HL-60 (cell line): Measurements from ENCODE around the gene NDUFA8.
"Not testable (repeated sequence)": the region's sequence is repeated elsewhere in the genome, so short reads cannot be mapped to it uniquely, and the experiment has no call there.

Experiments used
- DNase-seq, 2 experiments: peaks; one replicate each; pipeline ENCODE4 v3.0.0-alpha.2; 2010 to 2020; ENCODE audit warnings: low read depth in 1 of 2, low spot score in 1 of 2
- H3K27ac ChIP-seq: fragments of 250-450 bp; sonication (Bioruptor Pico); replicated peaks from 2 replicates; pipeline ENCODE4 v1.5.1; 2020; ENCODE audit warnings: mild to moderate bottlenecking, moderate library complexity
- H3K27me3 ChIP-seq: fragments of 250-450 bp; sonication (Bioruptor Pico); 2 replicates; pipeline ENCODE4 v1.5.1; 2021; ENCODE audit warnings: mild to moderate bottlenecking, moderate library complexity; ENCODE audit not compliant: insufficient read depth, poor library complexity, severe bottlenecking
- H3K4me3 ChIP-seq: replicated peaks from 2 replicates; pipeline ENCODE4 v1.5.1; 2011; ENCODE audit warnings: mild to moderate bottlenecking, control low read depth, low read length; ENCODE audit not compliant: insufficient read depth
- GABPA ChIP-seq: IDR thresholded peaks from 2 replicates; pipeline ENCODE4 v1.6.1; 2012; ENCODE audit warnings: low read depth
- POLR2AphosphoS5 ChIP-seq: IDR thresholded peaks from 2 replicates; pipeline ENCODE4 v1.6.1; 2012; ENCODE audit warnings: low read depth
- SPI1 ChIP-seq: IDR thresholded peaks from 2 replicates; pipeline ENCODE4 v1.6.1; 2012; ENCODE audit warnings: low read depth, mild to moderate bottlenecking, borderline replicate concordance
- TF ChIP-seq, protein P1 (sequence below): IDR thresholded peaks from 2 replicates; pipeline ENCODE4 v1.6.1; 2012; ENCODE audit warnings: low read depth; ENCODE audit not compliant: insufficient replicate concordance
- TF ChIP-seq, protein P2 (sequence below): IDR thresholded peaks from one replicate; pipeline ENCODE4 v1.5.1; 2011; ENCODE audit warnings: low read length, control low read depth, inconsistent platforms; ENCODE audit not compliant: insufficient read depth

The NDUFA8 gene

DNA sequence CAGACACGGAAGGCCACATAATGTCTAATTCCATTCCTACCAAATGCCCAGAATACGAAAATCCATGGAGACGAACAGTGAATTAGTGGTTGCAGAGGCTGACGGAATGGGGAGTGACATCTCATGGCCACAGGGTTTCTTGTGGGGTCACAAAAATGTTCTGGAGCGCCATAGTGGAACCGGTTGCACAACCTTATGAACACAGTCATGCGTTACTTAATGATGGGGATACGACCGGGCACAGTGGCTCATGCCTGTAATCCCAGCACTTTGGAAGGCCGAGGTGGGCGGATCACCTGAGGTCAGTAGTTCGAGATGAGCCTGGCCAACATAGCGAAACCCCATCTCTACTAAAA lies 40.4 kb downstream of the NDUFA8 start:
- TF ChIP-seq, protein P1, sequence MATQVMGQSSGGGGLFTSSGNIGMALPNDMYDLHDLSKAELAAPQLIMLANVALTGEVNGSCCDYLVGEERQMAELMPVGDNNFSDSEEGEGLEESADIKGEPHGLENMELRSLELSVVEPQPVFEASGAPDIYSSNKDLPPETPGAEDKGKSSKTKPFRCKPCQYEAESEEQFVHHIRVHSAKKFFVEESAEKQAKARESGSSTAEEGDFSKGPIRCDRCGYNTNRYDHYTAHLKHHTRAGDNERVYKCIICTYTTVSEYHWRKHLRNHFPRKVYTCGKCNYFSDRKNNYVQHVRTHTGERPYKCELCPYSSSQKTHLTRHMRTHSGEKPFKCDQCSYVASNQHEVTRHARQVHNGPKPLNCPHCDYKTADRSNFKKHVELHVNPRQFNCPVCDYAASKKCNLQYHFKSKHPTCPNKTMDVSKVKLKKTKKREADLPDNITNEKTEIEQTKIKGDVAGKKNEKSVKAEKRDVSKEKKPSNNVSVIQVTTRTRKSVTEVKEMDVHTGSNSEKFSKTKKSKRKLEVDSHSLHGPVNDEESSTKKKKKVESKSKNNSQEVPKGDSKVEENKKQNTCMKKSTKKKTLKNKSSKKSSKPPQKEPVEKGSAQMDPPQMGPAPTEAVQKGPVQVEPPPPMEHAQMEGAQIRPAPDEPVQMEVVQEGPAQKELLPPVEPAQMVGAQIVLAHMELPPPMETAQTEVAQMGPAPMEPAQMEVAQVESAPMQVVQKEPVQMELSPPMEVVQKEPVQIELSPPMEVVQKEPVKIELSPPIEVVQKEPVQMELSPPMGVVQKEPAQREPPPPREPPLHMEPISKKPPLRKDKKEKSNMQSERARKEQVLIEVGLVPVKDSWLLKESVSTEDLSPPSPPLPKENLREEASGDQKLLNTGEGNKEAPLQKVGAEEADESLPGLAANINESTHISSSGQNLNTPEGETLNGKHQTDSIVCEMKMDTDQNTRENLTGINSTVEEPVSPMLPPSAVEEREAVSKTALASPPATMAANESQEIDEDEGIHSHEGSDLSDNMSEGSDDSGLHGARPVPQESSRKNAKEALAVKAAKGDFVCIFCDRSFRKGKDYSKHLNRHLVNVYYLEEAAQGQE: no peak
- TF ChIP-seq, protein P2, sequence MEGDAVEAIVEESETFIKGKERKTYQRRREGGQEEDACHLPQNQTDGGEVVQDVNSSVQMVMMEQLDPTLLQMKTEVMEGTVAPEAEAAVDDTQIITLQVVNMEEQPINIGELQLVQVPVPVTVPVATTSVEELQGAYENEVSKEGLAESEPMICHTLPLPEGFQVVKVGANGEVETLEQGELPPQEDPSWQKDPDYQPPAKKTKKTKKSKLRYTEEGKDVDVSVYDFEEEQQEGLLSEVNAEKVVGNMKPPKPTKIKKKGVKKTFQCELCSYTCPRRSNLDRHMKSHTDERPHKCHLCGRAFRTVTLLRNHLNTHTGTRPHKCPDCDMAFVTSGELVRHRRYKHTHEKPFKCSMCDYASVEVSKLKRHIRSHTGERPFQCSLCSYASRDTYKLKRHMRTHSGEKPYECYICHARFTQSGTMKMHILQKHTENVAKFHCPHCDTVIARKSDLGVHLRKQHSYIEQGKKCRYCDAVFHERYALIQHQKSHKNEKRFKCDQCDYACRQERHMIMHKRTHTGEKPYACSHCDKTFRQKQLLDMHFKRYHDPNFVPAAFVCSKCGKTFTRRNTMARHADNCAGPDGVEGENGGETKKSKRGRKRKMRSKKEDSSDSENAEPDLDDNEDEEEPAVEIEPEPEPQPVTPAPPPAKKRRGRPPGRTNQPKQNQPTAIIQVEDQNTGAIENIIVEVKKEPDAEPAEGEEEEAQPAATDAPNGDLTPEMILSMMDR: no peak
- TF ChIP-seq POLR2AphosphoS5: no peak
- no peak for TF ChIP-seq SPI1
- TF ChIP-seq GABPA: no peak
- H3K27ac ChIP-seq: no peak overlapping the region
- no peak overlapping the region for H3K4me3 ChIP-seq
- no peak for DNase-seq
- peaks cover 2% of the 10 kb centered on the region for H3K27me3 ChIP-seq

DNA sequence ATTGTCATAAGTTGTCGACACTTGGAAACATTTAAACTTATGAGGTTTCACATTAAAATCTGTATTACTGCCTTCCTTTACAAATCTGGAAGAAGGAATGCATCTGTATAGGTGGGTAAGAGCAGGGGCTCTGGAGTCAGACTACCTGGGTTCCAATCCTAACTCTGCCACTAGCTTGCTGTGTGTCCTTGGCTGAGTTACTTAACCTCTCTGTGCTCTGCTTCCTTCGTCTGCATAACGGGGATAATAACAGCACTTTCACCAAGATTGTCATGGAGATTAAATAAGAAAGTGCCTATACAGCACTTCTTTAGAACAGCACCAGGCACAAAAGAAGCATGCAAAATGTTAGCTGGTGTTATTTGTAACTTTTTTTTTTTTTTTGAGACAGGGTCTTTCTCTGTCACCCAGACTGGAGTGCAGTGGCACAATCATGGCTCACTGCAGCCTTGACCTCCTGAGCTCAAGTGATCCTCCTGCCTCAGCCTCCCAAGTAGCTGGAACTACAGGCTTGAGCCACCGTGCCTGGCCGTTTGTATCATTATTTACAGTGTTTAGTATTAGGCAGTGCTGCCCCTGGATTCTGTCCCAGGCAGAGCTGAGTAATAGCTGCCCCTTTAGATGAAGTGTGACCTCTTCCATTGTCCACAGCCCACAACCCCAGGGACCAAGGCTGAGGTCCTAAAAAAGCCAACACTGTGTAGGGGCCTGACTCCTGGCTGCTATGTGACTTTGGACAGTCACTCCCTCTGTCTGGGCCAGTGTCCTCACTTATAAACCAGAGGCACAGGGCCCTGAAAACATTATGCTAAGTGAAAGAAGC lies 41.0 kb downstream of the NDUFA8 start:
- no peak overlapping the region for H3K27ac ChIP-seq
- no peak for DNase-seq
- TF ChIP-seq, protein P2: no peak
- TF ChIP-seq POLR2AphosphoS5 (no peak), GABPA (no peak), SPI1 (no peak)
- TF ChIP-seq, protein P1: no peak
- H3K27me3 ChIP-seq: no peaks in the 10 kb centered on the region
- H3K4me3 ChIP-seq: no peak overlapping the region

DNA sequence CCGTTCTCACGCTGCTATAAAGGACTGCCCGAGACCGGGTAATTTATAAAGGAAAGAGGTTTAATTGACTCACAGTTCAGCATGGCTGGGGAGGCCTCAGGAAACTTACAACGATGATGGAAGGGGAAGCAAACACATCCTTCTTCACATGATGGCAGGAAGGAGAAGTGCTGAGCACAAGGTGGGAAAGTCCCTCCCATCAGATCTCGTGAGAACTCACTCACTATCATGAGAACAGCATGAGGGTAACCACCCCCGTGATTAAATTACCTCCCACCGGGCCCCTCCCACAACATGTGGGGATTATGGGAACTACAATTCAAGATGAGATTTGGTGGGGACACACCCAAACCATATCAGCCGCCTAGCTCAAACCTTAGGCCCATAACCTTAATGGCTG lies 42.3 kb downstream of the NDUFA8 start:
- DNase-seq, H3K27me3 ChIP-seq, H3K4me3 ChIP-seq, H3K27ac ChIP-seq: not testable (repeated sequence)

DNA sequence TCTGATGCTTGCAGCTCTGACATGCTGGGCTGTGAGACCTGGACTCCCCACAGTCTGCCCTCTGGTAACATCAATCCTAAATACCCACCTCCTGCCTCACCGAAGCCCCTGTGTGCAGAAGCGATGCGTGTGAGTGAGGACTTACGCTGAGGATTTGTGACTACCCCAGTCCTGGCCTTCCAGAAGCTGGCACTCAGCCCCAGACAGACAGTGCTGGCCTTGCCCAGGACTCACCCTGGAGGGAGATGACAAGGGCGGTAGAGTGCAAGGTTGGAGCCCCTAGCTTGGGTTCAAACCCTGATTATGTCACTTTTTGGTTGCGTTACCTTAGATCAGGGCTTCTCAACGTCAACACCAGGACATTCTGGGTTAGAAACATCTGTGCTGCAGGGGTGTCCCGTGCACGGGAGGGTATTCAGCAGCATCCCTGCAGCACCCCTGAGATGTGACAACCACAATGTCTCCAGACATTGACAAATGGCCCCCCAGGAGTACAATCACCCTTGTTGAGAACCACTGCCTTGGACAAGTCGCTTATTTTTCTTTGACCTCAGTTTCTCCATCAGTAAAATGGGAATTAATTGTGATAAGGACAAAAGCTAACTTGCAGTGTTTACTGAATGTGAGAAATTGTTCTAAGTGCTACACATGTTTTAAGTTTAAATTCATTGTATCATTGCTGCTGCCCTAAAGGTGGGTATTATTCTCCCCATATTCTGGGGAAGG lies 43.0 kb downstream of the NDUFA8 start:
- DNase-seq: no peak
- Histone ChIP-seq H3K4me3 (no peak overlapping the region), H3K27me3 (no peaks in the 10 kb centered on the region), H3K27ac (no peak overlapping the region)
- no peak for TF ChIP-seq SPI1
- TF ChIP-seq, protein P1: no peak
- TF ChIP-seq POLR2AphosphoS5: no peak
- TF ChIP-seq, protein P2: no peak
- no peak for TF ChIP-seq GABPA
